Activated B cell treated with CpG ODN at 0.5 μM for 24 hours (primary cell): ENCODE results near the gene ATP5F1C. TPM values are rescaled to one million over a fixed set of nuclear protein-coding genes. Genes with fewer than 3 reads are reported as not detected.

Source experiments
- ATAC-seq: fragments of 200-7000 bp; cut with Tn5 transposase; one replicate; pipeline ENCODE4 v1.10.0; 2021; ENCODE audit warnings: low read depth, mild to moderate bottlenecking, moderate library complexity
- CTCF ChIA-PET: fragments of 350-600 bp; sonication (Branson Sonifier 250); formaldehyde crosslinking; loops from one replicate; lab custom pipeline; 2021; ENCODE audit warnings: antibody characterized with exemption; lab: Charles Lee
- POLR2A ChIA-PET: fragments of 350-600 bp; sonication (Branson Sonifier 250); formaldehyde crosslinking; loops from one replicate; lab custom pipeline; 2021; ENCODE audit warnings: antibody characterized with exemption; lab: Charles Lee
- DNase-seq: peaks from one replicate; pipeline ENCODE4 v3.0.0; 2022
- H3K27ac Mint-ChIP-seq: one replicate; pipeline ENCODE4 v1.8.0; 2020; ENCODE audit warnings: mixed read lengths
- H3K27me3 Mint-ChIP-seq: one replicate; pipeline ENCODE4 v1.8.0; 2021; ENCODE audit warnings: mixed read lengths
- H3K36me3 Mint-ChIP-seq: one replicate; pipeline ENCODE4 v1.8.0; 2021; ENCODE audit warnings: low read depth, mixed read lengths
- H3K4me1 Mint-ChIP-seq: one replicate; pipeline ENCODE4 v1.8.0; 2021; ENCODE audit warnings: mixed read lengths
- H3K4me3 Mint-ChIP-seq: one replicate; pipeline ENCODE4 v1.8.0; 2020; ENCODE audit warnings: mild to moderate bottlenecking, mixed read lengths
- H3K9me3 Mint-ChIP-seq: one replicate; pipeline ENCODE4 v1.8.0; 2020; ENCODE audit warnings: mixed read lengths
- intact Hi-C: fragments of 100-400 bp; cut with micrococcal nuclease; formaldehyde crosslinking; loops from one replicate; pipeline ENCODE4 v1.15.1; 2024
- total RNA-seq: library from RNA; stranded (reverse); gene quantifications from 2 replicates; pipeline ENCODE4 v1.2.3, GENCODE V29; 2022
- TF ChIP-seq, protein P1 (sequence below): fragments of 200-600 bp; IDR thresholded peaks from one replicate; pipeline ENCODE4 v1.8.0; 2022; ENCODE audit warnings: antibody characterized with exemption, mild to moderate bottlenecking

The ATP5F1C gene
- total RNA-seq, 1 donor from 2014 or later, result 182 TPM

DNA sequence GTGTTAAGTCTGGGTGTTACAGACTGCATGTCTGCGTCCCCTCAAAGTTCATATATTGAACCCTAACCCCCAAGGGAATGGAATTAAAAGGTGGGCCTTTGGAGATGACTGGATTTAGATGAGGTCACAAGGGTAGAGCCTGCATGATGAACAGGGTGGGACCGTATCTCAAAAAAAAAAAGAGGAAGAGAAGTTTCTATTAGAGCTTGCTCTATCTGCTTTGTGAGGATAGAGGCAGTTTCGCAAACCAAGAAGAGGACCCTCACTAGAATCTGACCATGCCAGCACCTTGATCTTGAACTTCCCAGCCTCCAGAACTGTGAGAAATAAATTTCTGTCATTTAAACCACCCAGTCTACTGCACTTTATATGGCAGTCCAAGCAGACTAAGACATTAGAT is 1.5 kb upstream of the ATP5F1C start:
- TF ChIP-seq, protein P1, sequence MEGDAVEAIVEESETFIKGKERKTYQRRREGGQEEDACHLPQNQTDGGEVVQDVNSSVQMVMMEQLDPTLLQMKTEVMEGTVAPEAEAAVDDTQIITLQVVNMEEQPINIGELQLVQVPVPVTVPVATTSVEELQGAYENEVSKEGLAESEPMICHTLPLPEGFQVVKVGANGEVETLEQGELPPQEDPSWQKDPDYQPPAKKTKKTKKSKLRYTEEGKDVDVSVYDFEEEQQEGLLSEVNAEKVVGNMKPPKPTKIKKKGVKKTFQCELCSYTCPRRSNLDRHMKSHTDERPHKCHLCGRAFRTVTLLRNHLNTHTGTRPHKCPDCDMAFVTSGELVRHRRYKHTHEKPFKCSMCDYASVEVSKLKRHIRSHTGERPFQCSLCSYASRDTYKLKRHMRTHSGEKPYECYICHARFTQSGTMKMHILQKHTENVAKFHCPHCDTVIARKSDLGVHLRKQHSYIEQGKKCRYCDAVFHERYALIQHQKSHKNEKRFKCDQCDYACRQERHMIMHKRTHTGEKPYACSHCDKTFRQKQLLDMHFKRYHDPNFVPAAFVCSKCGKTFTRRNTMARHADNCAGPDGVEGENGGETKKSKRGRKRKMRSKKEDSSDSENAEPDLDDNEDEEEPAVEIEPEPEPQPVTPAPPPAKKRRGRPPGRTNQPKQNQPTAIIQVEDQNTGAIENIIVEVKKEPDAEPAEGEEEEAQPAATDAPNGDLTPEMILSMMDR, result no peak
- peaks cover 36% of the 10 kb centered on the region for H3K4me1 Mint-ChIP-seq
- POLR2A ChIA-PET, result no interaction called here
- no peak overlapping the region for H3K27ac Mint-ChIP-seq
- H3K36me3 Mint-ChIP-seq, result peaks cover 31% of the 10 kb centered on the region
- no peaks in the 10 kb centered on the region for H3K9me3 Mint-ChIP-seq
- H3K27me3 Mint-ChIP-seq, result no peaks in the 10 kb centered on the region
- intact Hi-C loops, result loop anchor here (5.0 to 10.0 kb wide), 4 partner anchors 268 to 1812 kb away; partner anchors contain the start of genes GATA3, IL15RA and SFMBT2
- ATAC-seq (no peak), DNase-seq (no peak)
- H3K4me3 Mint-ChIP-seq, result no peak overlapping the region
- CTCF ChIA-PET, result no interaction called here

DNA sequence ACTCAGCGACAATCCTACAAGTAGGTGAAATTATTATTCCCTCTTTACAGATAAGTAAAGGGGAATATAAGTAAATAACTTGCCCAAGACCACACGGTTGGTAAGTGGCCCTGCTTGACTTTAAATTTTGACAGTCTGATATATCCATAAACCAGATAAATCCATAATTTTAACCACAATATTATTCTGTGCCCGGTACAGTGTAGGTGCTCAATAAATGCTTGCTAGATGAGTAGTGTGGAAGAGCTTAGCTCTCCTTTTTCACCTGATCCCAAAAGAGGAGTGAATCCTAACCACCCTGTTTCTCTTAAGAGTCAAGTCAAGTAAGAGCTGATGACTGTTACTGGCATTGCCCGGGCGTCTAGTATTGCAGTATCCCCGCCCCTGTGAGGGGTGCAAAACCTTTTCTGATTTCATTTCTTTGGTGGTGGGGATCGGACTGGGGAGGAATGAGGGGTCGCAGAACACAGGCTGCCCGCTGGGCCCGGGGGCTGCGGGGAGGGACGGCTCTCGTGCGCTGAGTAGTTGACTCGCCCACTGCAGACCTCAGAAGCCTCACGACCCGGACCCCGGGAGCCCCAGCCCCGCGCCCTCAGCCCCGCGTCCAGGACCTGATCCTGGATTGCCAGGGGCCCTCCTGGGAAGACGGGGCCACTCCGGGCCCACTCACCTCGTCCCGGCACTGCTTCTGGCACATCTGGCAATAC is 674 bp upstream of the ATP5F1C start:
- H3K4me1 Mint-ChIP-seq, result peaks cover 44% of the 10 kb centered on the region

DNA sequence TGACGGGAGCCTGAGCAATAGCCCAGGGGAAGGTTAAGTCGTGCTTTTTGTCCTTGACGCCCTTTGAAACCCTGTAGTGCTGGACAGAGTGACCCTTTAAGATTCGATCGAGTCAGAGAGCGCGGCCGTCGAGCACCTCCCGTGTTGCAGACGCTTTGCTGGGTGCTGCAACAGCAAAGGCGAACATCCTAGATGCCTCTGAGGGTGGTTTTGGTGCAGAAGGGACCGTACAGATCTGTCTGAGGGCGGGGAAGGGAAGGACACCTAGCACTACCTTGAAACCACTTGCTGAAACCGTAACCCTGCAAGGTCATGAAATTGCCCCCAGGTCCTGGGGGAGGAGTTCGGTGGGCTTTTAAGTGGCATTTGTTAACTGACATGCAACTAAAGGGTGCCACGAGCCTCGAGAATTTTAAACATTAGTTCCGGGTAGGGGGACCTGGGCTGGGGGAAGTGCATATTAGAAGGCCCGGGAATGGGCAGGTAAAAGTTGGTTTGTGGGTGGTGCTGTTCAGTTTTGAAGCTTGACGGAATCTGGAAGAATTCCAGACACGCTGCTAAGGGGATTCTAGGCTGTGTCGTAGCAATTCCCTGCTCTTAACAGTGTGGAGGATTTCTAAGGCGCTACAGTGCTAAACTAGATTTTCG is 786 bp downstream of the ATP5F1C start:
- ChIA-PET POLR2A (interaction anchor here (0.6 to 2.2 kb wide), 8 partner anchors 8 to 36 kb away, joined by 3 to 108 read pairs (median 4); partner anchors contain the start of gene TAF3), CTCF (no interaction called here)
- H3K27me3 Mint-ChIP-seq, result no peaks in the 10 kb centered on the region
- intact Hi-C loops, result loop anchor here (1.0 to 10.0 kb wide), 5 partner anchors 30 to 1814 kb away; partner anchors contain the start of genes GATA3, IL15RA, SFMBT2 and TAF3
- H3K4me1 Mint-ChIP-seq, result peaks cover 50% of the 10 kb centered on the region
- H3K4me3 Mint-ChIP-seq, result no peak overlapping the region
- TF ChIP-seq, protein P1, result no peak
- no peak for DNase-seq
- H3K9me3 Mint-ChIP-seq, result no peaks in the 10 kb centered on the region
- H3K36me3 Mint-ChIP-seq, result peaks cover 40% of the 10 kb centered on the region
- ATAC-seq, result no peak
- H3K27ac Mint-ChIP-seq, result no peak overlapping the region

More for the DNA sequence above, 674 bp upstream of the ATP5F1C start:
- no peak overlapping the region for H3K27ac Mint-ChIP-seq
- ATAC-seq, result no peak
- intact Hi-C loops, result loop anchor here (5.0 to 10.0 kb wide), 4 partner anchors 267 to 1813 kb away; partner anchors contain the start of genes GATA3, IL15RA and SFMBT2
- H3K27me3 Mint-ChIP-seq, result no peaks in the 10 kb centered on the region
- CTCF ChIA-PET, result no interaction called here
- H3K9me3 Mint-ChIP-seq, result no peaks in the 10 kb centered on the region
- DNase-seq, result no peak
- H3K36me3 Mint-ChIP-seq, result peaks cover 37% of the 10 kb centered on the region
- TF ChIP-seq, protein P1, result no peak
- H3K4me3 Mint-ChIP-seq, result no peak overlapping the region
- POLR2A ChIA-PET, result interaction anchor here (1.0 to 2.2 kb wide), 5 partner anchors 9 to 37 kb away, joined by 3 to 108 read pairs (median 4); partner anchors contain the start of gene TAF3

DNA sequence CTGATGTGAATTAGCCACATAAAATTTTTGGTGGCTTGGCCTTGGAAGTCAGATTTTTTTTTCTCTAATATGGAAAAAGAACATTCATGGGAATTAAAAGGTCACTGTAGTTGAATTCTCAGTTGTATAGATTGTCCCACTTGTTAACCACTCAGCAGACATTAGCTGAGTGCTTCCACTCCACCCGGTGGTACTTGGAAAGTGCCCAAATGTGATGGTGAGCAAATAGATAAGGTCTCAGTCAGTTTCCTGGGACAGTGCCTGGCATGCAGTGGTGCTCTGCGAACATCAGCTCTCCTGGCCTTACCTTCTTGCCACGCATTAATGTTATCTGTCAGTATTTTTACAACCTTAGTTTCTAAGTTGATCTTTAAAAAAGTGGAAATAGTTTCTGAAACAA is 1.4 kb downstream of the ATP5F1C start:
- peaks cover 38% of the 10 kb centered on the region for H3K36me3 Mint-ChIP-seq
- no peak for ATAC-seq
- H3K9me3 Mint-ChIP-seq, result no peaks in the 10 kb centered on the region
- intact Hi-C loops, result loop anchor here (5.0 to 10.0 kb wide), 4 partner anchors 265 to 1815 kb away; partner anchors contain the start of genes GATA3, IL15RA and SFMBT2
- no peak overlapping the region for H3K27ac Mint-ChIP-seq
- TF ChIP-seq, protein P1, result no peak
- POLR2A ChIA-PET, result interaction anchor here (1.2 kb wide), 1 partner anchor 29 kb away, joined by 5 read pairs; the partner anchor contains the start of gene TAF3
- DNase-seq, result no peak
- H3K4me1 Mint-ChIP-seq, result peaks cover 56% of the 10 kb centered on the region
- H3K4me3 Mint-ChIP-seq, result no peak overlapping the region
- CTCF ChIA-PET, result no interaction called here
- H3K27me3 Mint-ChIP-seq, result no peaks in the 10 kb centered on the region

DNA sequence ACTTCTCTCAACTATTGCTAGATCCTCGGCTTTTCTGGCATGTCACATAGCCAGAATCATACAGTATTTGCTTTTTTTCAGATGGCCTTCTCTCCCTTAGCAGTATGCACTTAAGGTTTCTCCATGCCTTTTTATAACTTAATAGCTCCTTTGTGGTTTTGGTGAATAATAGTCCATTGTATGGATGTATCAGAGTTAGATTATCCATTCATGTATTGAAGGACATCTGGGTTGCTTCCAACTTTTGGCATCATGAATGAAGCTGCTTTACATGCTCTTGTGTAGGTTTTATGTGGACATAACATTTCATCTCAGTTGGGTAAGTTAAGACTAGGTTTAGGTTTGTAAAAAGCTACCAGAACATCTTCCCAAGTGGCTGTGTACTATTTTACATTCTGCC is 4.6 kb downstream of the ATP5F1C start:
- H3K27ac Mint-ChIP-seq, result no peak overlapping the region

More for the DNA sequence above, 4.6 kb downstream of the ATP5F1C start:
- intact Hi-C loops, result no loop called here
- TF ChIP-seq, protein P1, result no peak
- H3K36me3 Mint-ChIP-seq, result peaks cover 51% of the 10 kb centered on the region
- POLR2A ChIA-PET, result interaction anchor here (2.0 kb wide), 1 partner anchor 26 kb away, joined by 8 read pairs; the partner anchor contains the start of gene TAF3
- no peaks in the 10 kb centered on the region for H3K9me3 Mint-ChIP-seq
- CTCF ChIA-PET, result no interaction called here
- DNase-seq, result no peak
- no peak overlapping the region for H3K4me3 Mint-ChIP-seq
- no peaks in the 10 kb centered on the region for H3K27me3 Mint-ChIP-seq
- H3K4me1 Mint-ChIP-seq, result peaks cover 60% of the 10 kb centered on the region
- ATAC-seq, result no peak
